H9 (cell line): ENCODE data around the gene PLXNA2. TPM values are rescaled to one million over a fixed set of nuclear protein-coding genes. Genes with fewer than 3 reads are reported as not detected.

Source experiments
- DNase-seq: peaks from one replicate; pipeline ENCODE4 v3.0.0-alpha.2; 2017
- H2AFZ ChIP-seq: one replicate; pipeline ENCODE4 v1.6.1; 2013; ENCODE audit warnings: mild to moderate bottlenecking, low read length, control low read depth, moderate library complexity
- H2AK5ac ChIP-seq: 2 replicates; pipeline ENCODE4 v1.6.1; 2013; ENCODE audit warnings: low read length, control low read depth, mixed read lengths; ENCODE audit not compliant: insufficient read length
- H2BK120ac ChIP-seq: one replicate; pipeline ENCODE4 v1.6.1; 2013; ENCODE audit warnings: low read depth, mild to moderate bottlenecking, low read length, control low read depth, inconsistent platforms; ENCODE audit not compliant: poor library complexity, severe bottlenecking
- H2BK12ac ChIP-seq: 2 replicates; pipeline ENCODE4 v1.6.1; 2013; ENCODE audit warnings: low read length, control low read depth, mixed read lengths, low read depth; ENCODE audit not compliant: insufficient read length
- H2BK15ac ChIP-seq: 2 replicates; pipeline ENCODE4 v1.6.1; 2013; ENCODE audit warnings: low read depth, low read length, control low read depth
- H2BK20ac ChIP-seq: one replicate; pipeline ENCODE4 v1.6.1; 2013; ENCODE audit warnings: low read depth, mild to moderate bottlenecking, low read length, control low read depth, inconsistent platforms; ENCODE audit not compliant: poor library complexity, severe bottlenecking
- H2BK5ac ChIP-seq: 2 replicates; pipeline ENCODE4 v1.6.1; 2013; ENCODE audit warnings: low read length, control low read depth, mixed read lengths; ENCODE audit not compliant: insufficient read length
- H3K14ac ChIP-seq: 2 replicates; pipeline ENCODE4 v1.6.1; 2013; ENCODE audit warnings: low read length, control low read depth; ENCODE audit not compliant: insufficient read depth
- H3K18ac ChIP-seq: 2 replicates; pipeline ENCODE4 v1.6.1; 2013; ENCODE audit warnings: low read depth, mild to moderate bottlenecking, mixed read lengths, low read length, control low read depth; ENCODE audit not compliant: insufficient read length
- H3K23ac ChIP-seq: 2 replicates; pipeline ENCODE4 v1.6.1; 2013; ENCODE audit warnings: low read length, control low read depth, mixed read lengths, low read depth; ENCODE audit not compliant: insufficient read length
- H3K23me2 ChIP-seq: 2 replicates; pipeline ENCODE4 v1.6.1; 2013; ENCODE audit warnings: low read depth, mild to moderate bottlenecking, mixed read lengths, low read length, control low read depth; ENCODE audit not compliant: insufficient read length, poor library complexity, severe bottlenecking
- H3K27ac ChIP-seq: 2 replicates; pipeline ENCODE4 v1.5.1; 2013; ENCODE audit warnings: low read length, control low read depth, mixed read lengths, low read depth; ENCODE audit not compliant: insufficient read length
- H3K27me3 ChIP-seq: 2 replicates; pipeline ENCODE4 v1.6.1; 2013; ENCODE audit warnings: low read length, control low read depth, inconsistent platforms; ENCODE audit not compliant: insufficient read depth
- H3K4ac ChIP-seq: 2 replicates; pipeline ENCODE4 v1.6.1; 2013; ENCODE audit warnings: low read depth, mild to moderate bottlenecking, control low read depth, inconsistent platforms, low read length, moderate library complexity
- H3K4me1 ChIP-seq: 2 replicates; pipeline ENCODE4 v1.6.1; 2013; ENCODE audit warnings: low read length, control low read depth, inconsistent platforms; ENCODE audit not compliant: insufficient read depth
- H3K4me2 ChIP-seq: 2 replicates; pipeline ENCODE4 v1.6.1; 2013; ENCODE audit warnings: low read length, control low read depth, mixed read lengths; ENCODE audit not compliant: insufficient read length, insufficient read depth
- H3K56ac ChIP-seq: 2 replicates; pipeline ENCODE4 v1.6.1; 2013; ENCODE audit warnings: low read depth, mild to moderate bottlenecking, mixed read lengths, low read length, control low read depth; ENCODE audit not compliant: insufficient read length
- H3K79me1 ChIP-seq: 2 replicates; pipeline ENCODE4 v1.6.1; 2013; ENCODE audit warnings: low read depth, mild to moderate bottlenecking, moderate library complexity, low read length, control low read depth, inconsistent platforms; ENCODE audit not compliant: insufficient read depth, poor library complexity, severe bottlenecking
- H3K79me2 ChIP-seq: 2 replicates; pipeline ENCODE4 v1.6.1; 2013; ENCODE audit warnings: low read length, control low read depth, inconsistent platforms; ENCODE audit not compliant: insufficient read depth
- H3K9ac ChIP-seq: 2 replicates; pipeline ENCODE4 v1.6.1; 2013; ENCODE audit warnings: low read length, control low read depth, mixed read lengths; ENCODE audit not compliant: insufficient read length; ENCODE audit errors: extremely low read depth
- H3K9me3 ChIP-seq: one replicate; pipeline ENCODE4 v1.6.1; 2013; ENCODE audit warnings: low read depth, low read length, inconsistent platforms; ENCODE audit not compliant: control insufficient read depth
- H3T11ph ChIP-seq: one replicate; pipeline ENCODE4 v1.6.1; 2013; ENCODE audit warnings: mild to moderate bottlenecking, low read length, control low read depth, inconsistent platforms
- H4K20me1 ChIP-seq: one replicate; pipeline ENCODE4 v1.6.1; 2013; ENCODE audit not compliant: control insufficient read depth, insufficient read length, insufficient read depth
- H4K5ac ChIP-seq: 2 replicates; pipeline ENCODE4 v1.6.1; 2013; ENCODE audit warnings: low read depth, mild to moderate bottlenecking, mixed read lengths, low read length, control low read depth; ENCODE audit not compliant: insufficient read length
- H4K8ac ChIP-seq: replicated peaks from 2 replicates; pipeline ENCODE4 v1.6.1; 2013; ENCODE audit warnings: low read length, control low read depth, mixed read lengths, low read depth; ENCODE audit not compliant: insufficient read length
- H4K91ac ChIP-seq: 2 replicates; pipeline ENCODE4 v1.6.1; 2013; ENCODE audit warnings: low read depth, mild to moderate bottlenecking, moderate library complexity, mixed read lengths, low read length, control low read depth; ENCODE audit not compliant: insufficient read length
- H3K27ac Mint-ChIP-seq, 3 experiments: 2 replicates in 2 of 3; 3 replicates in 1 of 3; pipeline ENCODE4 v1.8.0; 2020 to 2021; ENCODE audit warnings: mixed read lengths in 3 of 3, mild to moderate bottlenecking in 1 of 3, moderate library complexity in 1 of 3
- H3K27me3 Mint-ChIP-seq: 2 replicates; pipeline ENCODE4 v1.8.0; 2021; ENCODE audit warnings: low read depth, mild to moderate bottlenecking, moderate library complexity, mixed read lengths
- H3K36me3 Mint-ChIP-seq, 3 experiments: 2 replicates in 2 of 3; 3 replicates in 1 of 3; pipeline ENCODE4 v1.8.0; 2020 to 2021; ENCODE audit warnings: low read depth in 3 of 3, mixed read lengths in 3 of 3; ENCODE audit not compliant: insufficient read depth in 1 of 3
- H3K4me1 Mint-ChIP-seq, 2 experiments: 2 replicates each; pipeline ENCODE4 v1.8.0; 2020; ENCODE audit warnings: mixed read lengths in 2 of 2
- H3K4me3 Mint-ChIP-seq, 2 experiments: 2 replicates in 1 of 2; 3 replicates in 1 of 2; pipeline ENCODE4 v1.8.0; 2020 to 2021; ENCODE audit warnings: mild to moderate bottlenecking in 2 of 2, mixed read lengths in 2 of 2, moderate library complexity in 1 of 2
- H3K9me3 Mint-ChIP-seq, 2 experiments: 2 replicates in 1 of 2; 3 replicates in 1 of 2; pipeline ENCODE4 v1.8.0; 2020; ENCODE audit warnings: mild to moderate bottlenecking in 2 of 2, mixed read lengths in 2 of 2, moderate library complexity in 1 of 2
- WGBS: extraction: QIAGEN DNeasy Blood & Tissue Kit; methylation state at CpG from one replicate; pipeline ENCODE4 v1.1.7; 2013; ENCODE audit warnings: missing lambda C conversion rate, low lambda C conversion rate, mixed read lengths; ENCODE audit not compliant: insufficient read length; ENCODE audit errors: extremely low coverage; 5-methylcytosine and 5-hydroxymethylcytosine counted together
- total RNA-seq: library from RNA; stranded (reverse); gene quantifications from 2 replicates; pipeline ENCODE4 v1.2.1, GENCODE V29; 2021
- TF ChIP-seq, protein P1 (sequence below): fragments of 200-600 bp; sonication (generic); conservative IDR thresholded peaks from 3 replicates; pipeline ENCODE4 v1.8.0; 2021; ENCODE audit warnings: antibody characterized with exemption, mild to moderate bottlenecking

PLXNA2 gene
- total RNA-seq, 1 experiment from 2014 or later = 0.57 TPM

DNA sequence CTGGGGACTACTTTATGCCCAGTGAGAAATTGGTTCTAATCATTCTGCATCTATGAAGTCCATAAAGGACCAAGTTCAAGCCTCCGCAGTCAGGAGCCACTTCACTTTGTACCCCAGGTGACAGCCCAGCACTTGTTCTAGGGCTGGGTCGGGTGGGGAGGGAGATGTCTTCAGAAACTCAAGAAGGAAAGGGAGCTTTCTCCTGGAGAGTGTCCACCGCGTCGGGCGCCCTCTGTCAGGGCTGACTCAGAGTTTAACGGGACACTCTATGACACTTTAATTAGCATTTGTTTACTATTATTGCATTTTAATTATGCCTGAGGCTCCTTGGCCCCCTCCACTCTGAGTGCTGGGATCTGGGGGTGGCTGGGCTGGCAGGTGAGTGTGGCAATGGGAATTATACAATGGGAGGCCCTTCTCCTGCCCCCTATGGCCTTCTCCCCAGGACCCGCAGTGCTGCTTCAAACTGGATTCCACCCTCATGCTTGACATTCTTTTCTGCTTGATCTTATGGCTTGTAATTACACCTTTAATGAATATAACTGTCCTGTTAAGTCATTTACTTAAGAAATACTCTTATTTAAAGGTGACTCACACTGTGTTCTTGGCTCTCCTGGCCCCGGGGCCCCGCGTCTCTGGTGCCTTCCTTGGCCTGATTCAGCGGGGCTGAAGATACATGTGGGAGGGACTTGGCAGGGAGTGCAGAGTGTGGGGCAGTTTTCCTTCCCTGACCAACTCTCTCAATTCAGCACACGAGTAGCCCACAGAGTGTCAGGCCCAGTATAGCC, 136.6 kb downstream of the PLXNA2 start:
- no peak overlapping the region for H4K8ac ChIP-seq
- no peaks in the 10 kb centered on the region for H4K20me1 ChIP-seq
- no peaks in the 10 kb centered on the region for H3K23me2 ChIP-seq
- H3K9me3 ChIP-seq = no peaks in the 10 kb centered on the region
- no peak overlapping the region for H3K9ac ChIP-seq
- Mint-ChIP-seq H3K27me3 (peaks cover 2% of the 10 kb centered on the region; the same call in 1 of the 2 replicates), H3K27ac (0 out of 7 replicates have a peak overlapping the region, but pooled peaks of 1 of the 3 experiments have one; percentile 7), H3K4me3 (no peak overlapping the region), H3K9me3 (no peaks in the 10 kb centered on the region), H3K4me1 (peaks cover 21 to 29% of the 10 kb centered on the region in 2 experiments), H3K36me3 (no peaks in the 10 kb centered on the region)
- no peaks in the 10 kb centered on the region; the same call in 1 of the 2 replicates for H3K4me1 ChIP-seq
- TF ChIP-seq, protein P1, sequence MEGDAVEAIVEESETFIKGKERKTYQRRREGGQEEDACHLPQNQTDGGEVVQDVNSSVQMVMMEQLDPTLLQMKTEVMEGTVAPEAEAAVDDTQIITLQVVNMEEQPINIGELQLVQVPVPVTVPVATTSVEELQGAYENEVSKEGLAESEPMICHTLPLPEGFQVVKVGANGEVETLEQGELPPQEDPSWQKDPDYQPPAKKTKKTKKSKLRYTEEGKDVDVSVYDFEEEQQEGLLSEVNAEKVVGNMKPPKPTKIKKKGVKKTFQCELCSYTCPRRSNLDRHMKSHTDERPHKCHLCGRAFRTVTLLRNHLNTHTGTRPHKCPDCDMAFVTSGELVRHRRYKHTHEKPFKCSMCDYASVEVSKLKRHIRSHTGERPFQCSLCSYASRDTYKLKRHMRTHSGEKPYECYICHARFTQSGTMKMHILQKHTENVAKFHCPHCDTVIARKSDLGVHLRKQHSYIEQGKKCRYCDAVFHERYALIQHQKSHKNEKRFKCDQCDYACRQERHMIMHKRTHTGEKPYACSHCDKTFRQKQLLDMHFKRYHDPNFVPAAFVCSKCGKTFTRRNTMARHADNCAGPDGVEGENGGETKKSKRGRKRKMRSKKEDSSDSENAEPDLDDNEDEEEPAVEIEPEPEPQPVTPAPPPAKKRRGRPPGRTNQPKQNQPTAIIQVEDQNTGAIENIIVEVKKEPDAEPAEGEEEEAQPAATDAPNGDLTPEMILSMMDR = no peak
- no peak overlapping the region for H3K23ac ChIP-seq
- H3K27ac ChIP-seq = no peak overlapping the region
- H2AFZ ChIP-seq = no peak overlapping the region
- no peak overlapping the region for H3K56ac ChIP-seq
- no peak overlapping the region for H2BK20ac ChIP-seq
- no peaks in the 10 kb centered on the region for H3K79me1 ChIP-seq
- no peak overlapping the region for H2BK5ac ChIP-seq
- no peaks in the 10 kb centered on the region for H3K79me2 ChIP-seq
- DNase-seq = no peak
- WGBS = no CpG with 5 or more reads among the region's 13 CpGs
- no peak overlapping the region for H2BK120ac ChIP-seq
- H2AK5ac ChIP-seq = no peak overlapping the region
- no peak overlapping the region for H2BK15ac ChIP-seq
- H3T11ph ChIP-seq = no peak overlapping the region
- H3K4me2 ChIP-seq = no peak overlapping the region
- no peaks in the 10 kb centered on the region for H3K27me3 ChIP-seq
- no peak overlapping the region for H4K91ac ChIP-seq
- no peak overlapping the region for H2BK12ac ChIP-seq
- H3K4ac ChIP-seq = no peak overlapping the region
- no peak overlapping the region for H4K5ac ChIP-seq
- no peak overlapping the region for H3K18ac ChIP-seq
- no peak overlapping the region for H3K14ac ChIP-seq
